OCI-LY7 (cell line): ENCODE data around the gene TMPRSS7. TPM values are rescaled to one million over a fixed set of nuclear protein-coding genes. Genes with fewer than 3 reads are reported as not detected.

ENCODE experiments used
- Bru-seq: library from RNA; stranded (reverse); fragments of 400-500 nt; gene quantifications from one replicate; lab custom pipeline; 2021; lab: Mats Ljungman, UMichigan
- BruChase-seq, 2 experiments: library from RNA; stranded (reverse); fragments of 400-500 nt; gene quantifications; one replicate each; lab custom pipeline; 2021; lab: Mats Ljungman, UMichigan
- BruUV-seq: library from RNA; stranded (reverse); fragments of 400-500 nt; replicated peaks from 2 replicates; lab custom pipeline; 2021; lab: Mats Ljungman, UMichigan
- CTCF ChIA-PET: fragments of 300-600 bp; sonication (Branson Sonifier 250); formaldehyde crosslinking; loops from one replicate; lab custom pipeline; 2022; ENCODE audit warnings: antibody characterized with exemption; ENCODE audit not compliant: unreplicated experiment; lab: Charles Lee
- POLR2A ChIA-PET: fragments of 300-600 bp; sonication (Branson Sonifier 250); formaldehyde crosslinking; loops from one replicate; lab custom pipeline; 2022; ENCODE audit warnings: antibody characterized with exemption; lab: Charles Lee
- DNase-seq: peaks from one replicate; pipeline ENCODE4 v3.0.0-alpha.2; 2015; ENCODE audit warnings: low spot score
- H2AFZ ChIP-seq: fragments of 200-600 bp; sonication (generic), shearing (Covaris generic); 2 replicates; pipeline ENCODE4 v1.6.1; 2014; ENCODE audit warnings: mild to moderate bottlenecking, antibody characterized with exemption, low read length, moderate library complexity
- H3K27ac ChIP-seq: fragments of 200-600 bp; sonication (generic); 2 replicates; pipeline ENCODE4 v1.5.1; 2014; ENCODE audit warnings: mixed run types, low read depth, mild to moderate bottlenecking, moderate library complexity, low read length, inconsistent platforms; ENCODE audit not compliant: poor library complexity, severe bottlenecking
- H3K36me3 ChIP-seq: fragments of 200-600 bp; sonication (generic); 2 replicates; pipeline ENCODE4 v1.6.1; 2014; ENCODE audit warnings: mild to moderate bottlenecking, antibody characterized with exemption, low read length, moderate library complexity, mixed read lengths; ENCODE audit not compliant: insufficient read depth
- H3K4me1 ChIP-seq: fragments of 200-600 bp; sonication (generic); 2 replicates; pipeline ENCODE4 v1.5.1; 2014; ENCODE audit warnings: mild to moderate bottlenecking, low read length; ENCODE audit not compliant: insufficient read depth, poor library complexity, severe bottlenecking
- H3K4me2 ChIP-seq: fragments of 200-600 bp; sonication (generic); 2 replicates; pipeline ENCODE4 v1.6.1; 2014; ENCODE audit warnings: mild to moderate bottlenecking, low read length
- H3K4me3 ChIP-seq: fragments of 200-600 bp; sonication (generic); 2 replicates; pipeline ENCODE4 v1.5.1; 2014; ENCODE audit warnings: mild to moderate bottlenecking, low read depth, low read length; ENCODE audit not compliant: poor library complexity, severe bottlenecking
- H3K79me2 ChIP-seq: fragments of 200-600 bp; sonication (generic); 2 replicates; pipeline ENCODE4 v1.6.1; 2016; ENCODE audit warnings: low read depth, mild to moderate bottlenecking, low read length, moderate library complexity, mixed read lengths; ENCODE audit not compliant: insufficient read depth
- H3K9me2 ChIP-seq: fragments of 200-600 bp; sonication (generic); 2 replicates; pipeline ENCODE4 v1.6.1; 2016; ENCODE audit warnings: mild to moderate bottlenecking, low read length, mixed read lengths; ENCODE audit not compliant: insufficient read depth
- H3K9me3 ChIP-seq: fragments of 200-600 bp; sonication (generic); 2 replicates; pipeline ENCODE4 v1.6.1; 2014; ENCODE audit warnings: mild to moderate bottlenecking, mixed run types, low read length, mixed read lengths
- H4K20me1 ChIP-seq: fragments of 200-600 bp; sonication (generic); 2 replicates; pipeline ENCODE4 v1.6.1; 2014; ENCODE audit warnings: mild to moderate bottlenecking, antibody characterized with exemption, low read length, moderate library complexity, mixed read lengths; ENCODE audit not compliant: insufficient read depth
- CTCF ChIP-seq: fragments of 200-600 bp; sonication (generic); conservative IDR thresholded peaks from 2 replicates; pipeline ENCODE4 v1.5.1; 2014; ENCODE audit warnings: mild to moderate bottlenecking, antibody characterized with exemption, low read length, moderate library complexity, mixed read lengths
- EZH2phosphoT487 ChIP-seq: fragments of 200-600 bp; sonication (generic); IDR thresholded peaks from 2 replicates; pipeline ENCODE4 v1.6.1; 2018; ENCODE audit warnings: low read depth, borderline replicate concordance, mild to moderate bottlenecking, mixed run types, antibody characterized with exemption, low read length, moderate library complexity, mixed read lengths
- intact Hi-C: fragments of 100-400 bp; cut with micrococcal nuclease; formaldehyde crosslinking; loops from one replicate; pipeline ENCODE4 v1.10.0; 2022; ENCODE audit not compliant: unreplicated experiment
- long read RNA-seq: library from polyadenylated mRNA; stranded (forward); transcript quantifications from one replicate; pipeline ENCODE4 v2.0.0, GENCODE V29; 2022
- total RNA-seq, 2 experiments: library from RNA; depleted of rRNA in 1 of 2; stranded (reverse); fragments of >200 nt in 1 of 2; shearing (Covaris generic) in 1 of 2; gene quantifications; 2 replicates each; pipeline ENCODE4 v1.2.3, GENCODE V29; 2014 to 2022

The TMPRSS7 gene
- total RNA-seq (2014; rRNA removed; shearing (Covaris generic)) (not detected in 2 replicates), total RNA-seq (2022) (not detected in 2 replicates), Bru-seq, nascent RNA (percentile 6 among the genes with signal in this experiment), BruChase-seq, experiment 1, labeled RNA remaining after a 6-hour chase (not detected), BruChase-seq, experiment 2, labeled RNA remaining after a 2-hour chase (percentile 7 among the genes with signal in this experiment)
- long read RNA-seq = 0 reads

- H3K4me1 ChIP-seq = peaks cover 12% of the 10 kb centered on the region
- no peaks in the 10 kb centered on the region for H4K20me1 ChIP-seq
- ChIA-PET CTCF (no interaction called here), POLR2A (no interaction called here)
- no peak for DNase-seq
- no peaks in the 10 kb centered on the region for H3K79me2 ChIP-seq
- no peaks in the 10 kb centered on the region for H3K9me3 ChIP-seq
- H3K27ac ChIP-seq = no peak within 1 kb of the TSS
- no peak within 1 kb of the TSS for H3K4me2 ChIP-seq
- no peaks in the 10 kb centered on the region for H3K9me2 ChIP-seq
- H3K36me3 ChIP-seq = no peaks in the 10 kb centered on the region
- intact Hi-C loops = no loop called here
- BruUV-seq = no TSS peak
- no peak within 1 kb of the TSS for H3K4me3 ChIP-seq
- no peak within 1 kb of the TSS for H2AFZ ChIP-seq
- no peak for TF ChIP-seq CTCF
- no peak for TF ChIP-seq EZH2phosphoT487
These were observed at the start of gene TMPRSS7 for GRCh38 chr3:112034436-112034835. TSS of gene TMPRSS7 (plus strand) at chr3:112034736. CDS start at chr3:112034846, 110 bp downstream.

GRCh38 chr3:111986800-111987199, 47.7 kb upstream of the TMPRSS7 start:
- Histone ChIP-seq H3K4me2 (no peak overlapping the region), H3K9me3 (no peaks in the 10 kb centered on the region), H3K79me2 (peaks cover 21% of the 10 kb centered on the region; the same call in 1 of the 2 replicates), H3K4me1 (peaks cover 4% of the 10 kb centered on the region), H3K4me3 (no peak overlapping the region), H3K9me2 (no peaks in the 10 kb centered on the region), H3K36me3 (peaks cover 67% of the 10 kb centered on the region), H2AFZ (no peak overlapping the region), H4K20me1 (0 out of 2 replicates have a peak, but pooled peaks cover 3% of the 10 kb centered on the region), H3K27ac (no peak overlapping the region)
- intact Hi-C loops = no loop called here
- TF ChIP-seq EZH2phosphoT487 = no peak
- TF ChIP-seq CTCF = no peak
- DNase-seq = no peak
- ChIA-PET CTCF (no interaction called here), POLR2A (interaction anchor here (0.7 to 2.0 kb wide), 5 partner anchors 12 to 792 kb away, joined by 3 to 4 read pairs (median 3); no protein-coding TSS in a partner anchor)
- BruUV-seq = no TSS peak
